ENCODE data around the gene RRAD. TPM values are rescaled to one million over a fixed set of nuclear protein-coding genes. Genes with fewer than 3 reads are reported as not detected.
A peak's percentile ranks its signal among the peaks of the same experiment; 100 is the strongest.

The RRAD gene
- total RNA-seq, 2 experiments from 2014 or later: 0.20 to 0.23 TPM

GRCh38 chr16:66906916-66907836 lies 18.2 kb downstream of the RRAD start:
- Mint-ChIP-seq H3K4me1 (peaks cover 12% of the 10 kb centered on the region), H3K9me3 (no peaks in the 10 kb centered on the region), H3K27me3 (peaks cover 2% of the 10 kb centered on the region), H3K4me3 (no peak overlapping the region), H3K36me3 (ENCODE audit: low read depth) (no peaks in the 10 kb centered on the region), H3K27ac (no peak overlapping the region)
- DNase-seq: no peak
- ChIA-PET CTCF (interaction anchor here (0.8 to 6.4 kb wide), 8 partner anchors 10 to 72 kb away, joined by 3 to 51 read pairs (median 4); no protein-coding TSS in a partner anchor), POLR2A (no interaction called here)

DNA sequence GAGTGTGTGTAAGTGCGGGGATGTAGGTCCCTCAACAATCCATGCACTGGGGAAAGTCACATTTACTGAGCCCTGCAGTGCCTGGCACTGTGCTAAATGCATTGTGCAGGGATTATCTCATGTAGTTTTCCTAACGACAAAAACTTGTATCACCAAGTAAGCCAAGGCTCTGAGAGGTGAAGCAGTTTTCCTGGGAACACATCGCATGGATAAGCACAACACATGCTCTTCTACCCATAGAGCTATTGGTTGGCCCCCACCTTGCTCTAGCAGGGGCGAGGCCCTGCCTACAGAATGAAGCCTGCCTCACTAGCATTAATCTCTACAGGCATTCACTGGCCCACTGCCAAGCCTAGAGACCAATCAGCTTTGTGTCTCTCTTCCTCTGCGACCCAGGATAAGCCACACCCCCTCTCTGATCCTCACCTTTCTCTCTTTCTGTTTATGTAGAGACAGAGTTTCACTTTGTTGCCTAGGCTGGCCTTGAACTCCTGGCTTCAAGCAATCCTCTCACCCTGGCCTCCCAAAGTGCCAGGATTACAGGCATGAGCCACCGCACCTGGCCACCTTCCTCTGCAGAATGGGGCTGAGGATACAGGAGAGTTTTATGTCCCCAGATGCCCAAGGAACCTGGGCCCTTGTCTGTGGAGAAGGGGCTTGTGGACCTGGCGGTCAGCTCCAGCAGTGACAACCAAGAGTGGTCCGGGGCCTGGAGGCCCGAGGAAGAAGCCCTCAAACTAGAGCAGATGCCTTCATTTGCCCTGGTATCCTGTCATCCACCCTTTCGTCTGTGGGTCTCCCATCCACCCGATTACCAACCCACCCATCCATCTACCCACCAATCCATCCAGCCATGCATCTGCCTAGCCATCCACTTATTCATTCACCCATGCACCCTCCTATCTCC lies 19.4 kb downstream of the RRAD start:
- no peak overlapping the region for H3K4me3 Mint-ChIP-seq
- CTCF ChIA-PET: interaction anchor here (0.9 to 6.4 kb wide), 10 partner anchors 9 to 33 kb away, joined by 3 to 51 read pairs (median 4); no protein-coding TSS in a partner anchor
- POLR2A ChIA-PET: interaction anchor here (0.6 kb wide), 1 partner anchor 145 kb away, joined by 9 read pairs; no protein-coding TSS in a partner anchor

DNA sequence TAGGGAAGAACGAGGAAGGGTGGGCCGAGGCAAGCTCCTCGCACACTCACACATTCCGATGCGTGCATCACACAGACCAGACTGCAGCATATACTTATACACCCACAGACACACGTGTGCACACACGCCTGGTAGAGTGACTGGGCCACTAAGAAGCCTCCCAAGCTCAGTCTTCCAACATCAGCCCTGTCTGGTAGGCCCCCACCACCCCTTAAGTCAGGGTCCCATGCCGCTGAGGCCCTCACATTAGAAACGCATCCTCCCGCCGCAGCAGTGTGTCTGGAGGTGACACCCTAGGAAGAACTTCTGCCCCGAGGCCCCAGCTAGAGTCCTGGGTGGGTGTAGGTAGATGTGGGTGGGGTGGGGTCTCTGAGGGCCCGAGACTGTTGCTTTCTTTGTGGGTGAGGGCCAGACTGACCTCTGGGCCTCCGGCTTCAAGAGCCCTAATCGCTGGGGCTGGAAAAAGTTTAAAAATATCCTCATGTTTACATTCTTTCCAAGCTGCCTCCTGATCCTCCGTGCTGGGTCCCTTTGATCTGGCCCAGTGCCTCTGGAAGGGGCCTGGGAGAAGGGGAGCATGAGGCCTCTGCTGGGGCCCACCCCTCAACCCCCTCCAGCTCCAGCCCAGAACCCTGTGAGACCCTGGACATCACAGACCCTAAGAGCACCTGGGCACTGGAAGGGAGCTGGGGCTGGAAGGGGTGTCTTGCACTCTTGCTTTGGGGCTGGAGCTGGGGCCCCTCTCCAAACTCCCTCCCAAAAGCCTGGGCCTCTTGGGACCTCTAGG lies 20.3 kb downstream of the RRAD start:
- no peak overlapping the region for H3K4me3 Mint-ChIP-seq
- no peak for DNase-seq
- ChIA-PET CTCF (interaction anchor here (0.6 to 6.4 kb wide), 8 partner anchors 8 to 69 kb away, joined by 3 to 51 read pairs (median 5); partner anchors contain the start of gene RRAD), POLR2A (no interaction called here)
- no peaks in the 10 kb centered on the region for H3K36me3 Mint-ChIP-seq (ENCODE audit: low read depth)
- peak overlapping the region; percentile 13 for H3K27ac Mint-ChIP-seq
- peaks cover 12% of the 10 kb centered on the region for H3K4me1 Mint-ChIP-seq
- peaks cover 2% of the 10 kb centered on the region for H3K27me3 Mint-ChIP-seq
- H3K9me3 Mint-ChIP-seq: no peaks in the 10 kb centered on the region

More for the DNA sequence above, 19.4 kb downstream of the RRAD start:
- H3K36me3 Mint-ChIP-seq (ENCODE audit: low read depth): no peaks in the 10 kb centered on the region
- H3K9me3 Mint-ChIP-seq: no peaks in the 10 kb centered on the region
- H3K27me3 Mint-ChIP-seq: peaks cover 2% of the 10 kb centered on the region
- peaks cover 12% of the 10 kb centered on the region for H3K4me1 Mint-ChIP-seq
- peak overlapping the region; percentile 73 for H3K27ac Mint-ChIP-seq
- peak; percentile 85 for DNase-seq

DNA sequence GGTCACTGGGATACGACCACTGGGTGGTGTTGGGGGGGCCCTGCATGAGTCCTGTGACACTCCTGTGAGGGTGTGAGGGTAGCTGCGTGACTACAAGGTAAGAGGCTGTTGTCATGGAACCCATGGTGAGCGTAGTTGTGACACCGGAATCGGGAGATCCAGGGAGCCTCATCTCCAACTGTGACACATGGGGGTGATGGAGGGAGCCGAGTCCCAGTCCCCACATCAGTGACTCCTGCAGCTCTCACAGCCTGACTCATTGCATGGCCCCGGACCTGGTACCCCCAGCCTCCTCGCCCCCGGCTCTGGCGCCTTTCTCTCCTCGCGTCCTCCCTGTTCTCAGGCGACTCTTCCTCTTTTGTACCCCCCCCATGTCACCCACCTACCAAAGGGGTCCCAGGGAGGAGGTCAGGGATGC lies 20.9 kb downstream of the RRAD start:
- no peaks in the 10 kb centered on the region for H3K27me3 Mint-ChIP-seq
- no peaks in the 10 kb centered on the region for H3K36me3 Mint-ChIP-seq (ENCODE audit: low read depth)
- no peak for DNase-seq
- H3K9me3 Mint-ChIP-seq: no peaks in the 10 kb centered on the region
- H3K4me3 Mint-ChIP-seq: no peak overlapping the region
- ChIA-PET CTCF (interaction anchor here (0.6 to 6.4 kb wide), 6 partner anchors 9 to 68 kb away, joined by 3 to 51 read pairs (median 5); partner anchors contain the start of gene RRAD), POLR2A (no interaction called here)
- H3K4me1 Mint-ChIP-seq: peaks cover 12% of the 10 kb centered on the region
- H3K27ac Mint-ChIP-seq: no peak overlapping the region

DNA sequence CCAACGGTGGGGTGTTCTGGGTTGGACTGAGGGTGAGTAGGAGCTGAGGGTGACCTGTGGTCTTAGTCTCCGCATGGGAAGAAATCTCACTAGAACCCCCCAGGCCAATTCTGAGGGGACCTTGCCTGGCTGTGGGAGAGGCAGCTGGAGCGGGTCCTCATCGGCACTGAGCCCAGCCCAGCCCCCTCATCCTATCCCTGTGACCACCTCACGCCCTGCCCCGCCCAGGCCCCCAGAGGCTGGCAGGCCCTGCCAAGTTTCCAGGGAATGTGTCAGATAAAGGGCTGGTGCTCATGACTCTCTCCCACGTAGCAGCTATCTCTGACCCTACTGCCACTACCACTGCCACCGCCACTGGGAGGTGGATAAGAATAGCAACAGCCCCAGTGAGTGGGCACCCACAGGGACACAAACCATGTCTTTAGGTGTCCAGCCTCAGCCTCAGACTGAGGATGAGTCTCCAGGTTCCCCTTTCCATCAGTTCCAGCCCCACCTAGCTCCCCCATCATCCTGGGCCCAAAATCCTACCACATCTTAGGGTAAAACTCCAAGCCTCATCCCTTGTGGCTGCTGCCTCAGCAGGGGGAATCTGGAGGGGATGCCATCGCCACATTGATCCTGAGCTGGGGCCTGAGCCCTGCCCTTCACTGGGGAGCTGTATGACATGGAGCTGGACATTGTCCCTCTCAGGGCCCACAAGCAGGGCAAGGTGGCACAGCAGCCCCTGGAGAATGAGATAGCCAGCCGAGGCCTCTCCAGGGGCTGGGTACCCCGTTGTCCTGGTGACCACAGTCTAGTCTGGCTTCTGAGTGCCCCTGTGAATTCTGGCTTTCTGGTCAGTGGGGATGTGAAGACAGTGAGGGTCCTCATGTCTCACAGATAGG lies 21.5 kb downstream of the RRAD start:
- CTCF ChIA-PET: interaction anchor here (0.6 to 6.4 kb wide), 7 partner anchors 9 to 314 kb away, joined by 3 to 51 read pairs (median 4); partner anchors contain the start of gene RRAD

DNA sequence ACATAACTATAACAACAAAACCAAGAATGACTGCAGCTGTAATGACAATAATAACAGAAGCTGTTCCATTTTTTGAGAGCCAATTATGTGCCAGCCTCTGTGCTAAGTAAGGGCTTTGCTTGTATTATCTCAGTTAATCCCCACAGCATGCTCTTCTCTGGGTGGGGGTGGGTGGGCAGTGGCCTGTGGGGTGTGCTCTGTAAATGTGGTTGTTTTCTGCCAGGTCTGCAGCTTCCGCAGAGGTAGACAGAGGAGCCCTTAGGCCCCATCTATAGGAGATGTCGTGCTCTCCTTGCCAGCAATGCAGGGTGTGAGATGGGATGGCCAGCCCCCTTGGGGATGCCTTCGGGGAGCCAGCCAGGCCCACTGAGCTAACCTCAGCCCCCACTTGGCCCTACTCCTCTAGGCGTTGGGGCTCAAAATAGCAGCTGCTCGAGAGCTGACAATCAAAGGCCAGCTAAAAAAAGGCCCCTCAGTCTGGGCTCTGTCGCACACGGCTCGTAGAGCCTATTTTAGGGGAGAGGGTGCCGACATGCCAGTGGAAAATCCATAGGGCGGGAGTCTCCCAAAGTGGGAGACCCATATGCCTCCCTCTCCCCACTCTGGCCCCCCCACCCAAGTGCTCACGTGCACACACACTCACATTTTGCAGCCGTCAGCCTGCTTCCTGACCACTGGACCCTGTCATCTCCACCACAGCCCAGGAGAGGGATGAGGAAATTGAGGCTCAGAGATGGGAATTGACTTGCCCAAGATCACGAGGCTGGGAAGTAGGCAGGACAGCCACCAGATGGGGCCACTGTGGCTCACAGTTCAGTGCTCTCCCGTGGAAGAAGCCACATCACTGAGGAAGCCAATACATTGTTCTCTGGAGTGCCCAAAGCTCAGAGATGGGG lies 22.4 kb downstream of the RRAD start:
- ChIA-PET POLR2A (no interaction called here), CTCF (interaction anchor here (0.6 to 6.4 kb wide), 7 partner anchors 9 to 315 kb away, joined by 3 to 51 read pairs (median 4); partner anchors contain the start of gene RRAD)
- no peak for DNase-seq
- H3K4me3 Mint-ChIP-seq: no peak overlapping the region
- no peaks in the 10 kb centered on the region for H3K36me3 Mint-ChIP-seq (ENCODE audit: low read depth)
- H3K27ac Mint-ChIP-seq: no peak overlapping the region
- no peaks in the 10 kb centered on the region for H3K27me3 Mint-ChIP-seq
- no peaks in the 10 kb centered on the region for H3K9me3 Mint-ChIP-seq
- peaks cover 12% of the 10 kb centered on the region for H3K4me1 Mint-ChIP-seq

More for the DNA sequence above, 21.5 kb downstream of the RRAD start:
- Mint-ChIP-seq H3K9me3 (no peaks in the 10 kb centered on the region), H3K27me3 (no peaks in the 10 kb centered on the region), H3K27ac (no peak overlapping the region), H3K4me1 (peaks cover 12% of the 10 kb centered on the region), H3K36me3 (ENCODE audit: low read depth) (no peaks in the 10 kb centered on the region), H3K4me3 (no peak overlapping the region)
- DNase-seq: no peak
- POLR2A ChIA-PET: no interaction called here

GRCh38 chr16:66901626-66902025 lies 23.7 kb downstream of the RRAD start:
- Mint-ChIP-seq H3K36me3 (ENCODE audit: low read depth) (no peaks in the 10 kb centered on the region), H3K9me3 (no peaks in the 10 kb centered on the region), H3K4me1 (peaks cover 12% of the 10 kb centered on the region), H3K27me3 (no peaks in the 10 kb centered on the region), H3K4me3 (no peak overlapping the region), H3K27ac (no peak overlapping the region)
- CTCF ChIA-PET: interaction anchor here (1.1 to 1.8 kb wide), 2 partner anchors 9 to 27 kb away, joined by 4 read pairs; no protein-coding TSS in a partner anchor
- POLR2A ChIA-PET: no interaction called here
- DNase-seq: no peak

GRCh38 chr16:66900721-66901441 lies 24.5 kb downstream of the RRAD start:
- Mint-ChIP-seq H3K4me1 (peaks cover 6% of the 10 kb centered on the region), H3K36me3 (ENCODE audit: low read depth) (no peaks in the 10 kb centered on the region), H3K27me3 (no peaks in the 10 kb centered on the region), H3K9me3 (no peaks in the 10 kb centered on the region), H3K27ac (no peak overlapping the region), H3K4me3 (no peak overlapping the region)
- CTCF ChIA-PET: interaction anchor here (1.1 to 1.8 kb wide), 3 partner anchors 10 to 254 kb away, joined by 3 to 4 read pairs (median 4); no protein-coding TSS in a partner anchor
- no peak for DNase-seq
- POLR2A ChIA-PET: no interaction called here

GRCh38 chr16:66899945-66900710 lies 25.2 kb downstream of the RRAD start:
- ChIA-PET POLR2A (no interaction called here), CTCF (interaction anchor here (1.1 kb wide), 1 partner anchor 255 kb away, joined by 3 read pairs; no protein-coding TSS in a partner anchor)
- Mint-ChIP-seq H3K4me3 (no peak overlapping the region), H3K9me3 (no peaks in the 10 kb centered on the region), H3K36me3 (ENCODE audit: low read depth) (no peaks in the 10 kb centered on the region), H3K27ac (no peak overlapping the region), H3K27me3 (no peaks in the 10 kb centered on the region), H3K4me1 (peaks cover 5% of the 10 kb centered on the region)
- no peak for DNase-seq
